Fibroblast of skin of abdomen (primary cell): Measurements from ENCODE around the gene POLR1D.
A peak's percentile ranks its signal among the peaks of the same experiment; 100 is the strongest.

Source experiments
- DNase-seq: peaks from one replicate; pipeline ENCODE4 v3.0.0-alpha.2; 2013

POLR1D gene

DNA sequence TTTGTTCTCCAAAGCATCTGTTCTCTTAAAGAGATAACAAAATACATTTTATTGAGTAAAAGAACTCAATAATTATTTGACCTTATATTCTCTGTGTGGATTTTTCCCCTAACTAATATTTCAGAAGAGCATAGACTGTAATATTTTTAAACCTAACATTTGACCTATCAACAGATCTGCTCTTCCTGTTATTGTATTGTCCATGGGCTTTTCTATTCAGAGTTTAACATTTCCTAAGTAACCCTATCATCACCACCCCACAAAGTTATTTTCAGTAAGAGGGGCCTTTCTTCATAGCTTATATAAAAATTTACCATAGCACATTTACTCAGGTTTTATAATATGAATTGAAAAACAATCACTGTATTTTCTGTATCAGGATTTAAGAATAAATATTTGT, 17.5 kb downstream of the POLR1D start:
- no peak for DNase-seq

- DNase-seq: no peak
Measured at GRCh38 chr13:27641711-27642502, 20.2 kb downstream of the POLR1D start.

DNA sequence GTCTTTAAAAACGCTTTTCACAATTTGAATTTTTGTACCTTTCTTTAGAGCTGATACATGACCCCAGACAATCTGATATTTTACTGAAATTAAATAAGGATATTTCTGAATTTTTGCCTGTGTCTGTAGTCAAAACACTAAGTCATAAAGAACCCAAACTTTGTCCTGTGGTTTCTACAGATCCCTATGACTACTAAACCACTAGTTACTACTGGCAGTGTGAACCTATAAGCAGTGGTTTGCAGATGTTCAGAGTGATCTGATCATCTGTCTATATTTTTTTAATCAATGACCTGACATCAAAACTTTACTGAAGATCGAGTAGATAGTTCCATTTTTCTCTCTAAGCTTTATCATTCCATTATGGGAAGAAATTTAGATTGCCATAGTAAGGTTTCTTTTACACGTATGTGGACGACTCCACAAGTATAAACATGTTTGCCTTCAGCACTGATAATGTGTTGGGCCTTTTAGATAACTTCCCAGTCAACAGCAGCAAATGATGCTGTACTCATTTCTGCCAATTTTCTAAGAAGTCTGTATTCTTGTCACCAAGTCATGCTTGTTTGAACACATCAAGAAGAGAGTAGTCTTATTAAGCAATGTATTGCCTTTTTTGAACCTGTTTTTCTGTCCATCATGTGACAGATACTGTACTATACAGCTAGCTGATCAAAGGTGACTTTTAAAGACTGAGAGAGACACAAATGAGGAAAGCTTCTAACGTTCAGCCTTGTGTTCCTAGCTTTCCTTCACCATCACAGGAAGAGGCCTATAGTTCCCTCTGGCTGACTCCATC, 21.8 kb downstream of the POLR1D start:
- DNase-seq: no peak

DNA sequence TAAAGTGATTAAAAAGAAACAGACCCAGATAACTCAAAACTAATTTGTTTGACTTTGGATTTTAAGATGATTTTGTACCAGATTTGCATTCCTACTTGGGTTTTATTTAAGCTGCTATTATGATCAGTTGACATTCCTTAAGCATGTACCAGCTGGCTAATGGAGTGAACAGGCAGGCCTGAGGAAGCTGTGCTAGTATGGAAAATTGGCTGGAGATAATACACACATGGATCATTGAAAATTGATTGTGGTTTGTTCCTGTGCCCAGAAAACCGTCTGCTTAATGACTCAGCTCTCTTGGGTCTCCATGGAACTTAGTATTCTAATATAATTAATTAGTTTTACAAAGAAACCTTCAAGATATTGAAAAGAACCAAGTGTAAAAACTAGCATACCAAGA, 22.6 kb downstream of the POLR1D start:
- DNase-seq: peak; percentile 92

- DNase-seq: no peak
Measured at GRCh38 chr13:27650312-27650711, 28.6 kb downstream of the POLR1D start.

DNA sequence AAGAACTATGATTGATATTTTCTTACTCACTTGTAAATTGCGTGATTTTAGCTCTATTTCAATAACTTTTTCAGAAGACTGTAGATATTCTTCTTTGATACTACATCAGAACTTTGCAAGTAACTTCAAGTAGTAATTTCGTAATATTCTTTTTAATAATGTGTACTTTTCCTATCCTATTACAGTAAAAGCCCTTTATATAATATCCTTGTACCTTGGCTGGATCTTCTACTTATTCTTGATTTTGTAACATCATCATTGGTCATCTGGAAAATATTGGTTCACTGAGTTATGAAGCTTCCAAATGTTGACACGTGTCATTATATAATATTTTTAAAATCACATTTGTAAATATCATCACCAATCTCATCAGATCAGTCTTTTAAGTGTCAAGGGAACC, 32.4 kb downstream of the POLR1D start:
- no peak for DNase-seq

DNA sequence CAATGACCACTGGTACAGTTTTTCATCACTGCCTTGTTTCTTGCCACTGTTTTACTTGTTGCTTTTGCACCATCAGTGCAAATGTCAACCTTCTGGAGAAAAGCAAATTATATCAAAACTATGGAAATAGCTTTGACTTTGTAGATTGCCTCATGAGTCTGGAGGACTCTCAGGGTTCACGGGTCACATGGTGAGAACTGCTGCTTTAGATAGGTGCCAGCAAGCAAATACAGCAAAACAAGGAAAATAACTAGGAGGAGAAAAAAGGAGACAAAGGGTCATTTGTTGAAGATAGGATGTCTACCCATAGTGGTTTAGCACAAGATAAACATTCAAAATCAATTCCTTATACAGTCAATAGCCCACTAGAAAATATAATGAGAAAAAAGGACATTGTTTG, 33.1 kb downstream of the POLR1D start:
- no peak for DNase-seq

DNA sequence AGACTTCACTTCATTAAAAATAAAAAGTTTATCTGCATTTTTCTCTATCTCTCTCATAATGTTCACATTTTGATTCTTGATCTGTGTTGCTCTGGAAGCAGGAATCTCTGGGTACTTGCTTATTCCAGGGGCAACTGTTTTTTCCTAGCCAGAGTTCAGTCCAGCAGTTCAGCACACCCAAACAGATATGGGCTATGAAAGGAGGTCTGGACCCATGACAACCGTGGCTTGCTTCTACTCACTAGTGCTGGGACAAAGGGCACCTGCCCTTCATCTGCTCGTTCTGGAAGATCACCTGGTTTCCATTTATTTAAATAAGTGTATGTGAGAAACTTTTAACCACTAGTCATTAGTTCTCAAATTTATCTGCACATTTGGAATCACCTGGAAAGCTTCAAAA, 36.0 kb downstream of the POLR1D start:
- DNase-seq: no peak

DNA sequence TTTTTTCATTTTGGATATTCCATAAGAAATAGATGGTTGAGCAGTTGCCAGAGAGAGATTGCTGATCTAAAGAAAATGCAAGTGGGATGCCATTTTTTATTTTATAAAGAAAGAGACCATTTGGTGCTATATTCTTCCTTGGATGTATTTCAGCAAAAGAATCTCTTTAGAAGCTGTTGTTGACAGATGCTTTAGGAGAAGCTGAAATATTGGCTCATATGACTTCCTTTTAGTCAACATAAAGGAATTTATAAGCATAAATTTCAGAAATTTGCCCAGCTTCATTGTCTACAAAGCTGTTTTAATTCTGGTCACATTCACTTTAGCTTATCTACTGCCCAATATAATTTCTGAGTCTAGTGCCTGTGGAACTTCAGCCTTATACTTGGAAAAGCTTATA, 36.9 kb downstream of the POLR1D start:
- peak; percentile 74 for DNase-seq

DNA sequence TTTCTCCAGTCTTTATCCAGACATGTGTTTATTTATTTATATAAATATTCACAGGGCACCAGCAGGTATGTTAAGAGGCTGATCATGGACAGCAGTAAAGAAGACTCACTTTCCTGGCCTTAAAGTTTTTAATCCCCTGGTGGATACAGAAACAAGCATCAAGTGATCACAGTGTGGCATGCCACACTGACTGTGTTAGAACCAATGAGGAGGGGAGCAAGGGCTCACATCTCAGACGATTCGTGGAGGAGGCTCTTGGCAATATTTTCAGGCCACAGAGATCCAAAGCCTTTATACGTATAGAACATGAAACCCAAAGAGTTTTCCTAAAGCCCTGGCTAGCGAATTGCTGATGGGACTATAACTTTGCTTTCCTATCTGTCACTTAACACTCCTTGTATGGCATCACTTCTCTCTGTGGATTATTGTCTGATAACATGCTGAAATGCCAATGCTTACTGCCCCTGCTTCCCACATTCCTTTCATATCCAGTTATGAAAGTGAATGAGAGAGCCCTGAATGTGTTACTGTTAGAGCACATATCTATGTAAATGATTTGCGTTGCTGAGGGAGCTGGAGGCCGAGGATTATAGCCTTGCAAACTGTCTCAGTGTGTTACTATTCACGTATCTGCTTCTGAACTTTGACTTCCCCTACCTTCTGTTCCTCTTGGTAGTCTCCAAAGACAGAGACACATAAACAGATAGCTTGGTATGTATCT, 37.6 kb downstream of the POLR1D start:
- DNase-seq: no peak

GRCh38 chr13:27660511-27660910, 38.8 kb downstream of the POLR1D start:
- DNase-seq: no peak

DNA sequence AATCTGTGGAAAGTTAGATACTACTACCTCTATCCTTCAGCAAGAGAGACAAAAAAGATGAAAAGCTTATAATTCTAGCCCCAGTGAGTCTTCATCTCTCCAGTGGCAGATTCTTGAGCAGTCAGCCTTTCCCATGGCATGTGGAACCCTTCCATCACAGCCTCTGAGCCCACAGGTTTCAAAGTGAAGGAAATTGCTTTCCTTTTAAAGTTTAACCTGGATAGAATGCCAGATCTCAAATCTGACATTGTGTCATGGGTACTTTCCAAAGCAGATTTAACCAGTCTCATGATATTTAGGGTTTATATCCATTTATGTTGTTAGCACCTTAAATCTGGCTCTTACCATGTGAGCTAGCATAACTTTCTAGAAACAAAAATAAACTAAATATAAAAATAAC, 39.3 kb downstream of the POLR1D start:
- no peak for DNase-seq

GRCh38 chr13:27662738-27663470, 41.2 kb downstream of the POLR1D start:
- DNase-seq: no peak

DNA sequence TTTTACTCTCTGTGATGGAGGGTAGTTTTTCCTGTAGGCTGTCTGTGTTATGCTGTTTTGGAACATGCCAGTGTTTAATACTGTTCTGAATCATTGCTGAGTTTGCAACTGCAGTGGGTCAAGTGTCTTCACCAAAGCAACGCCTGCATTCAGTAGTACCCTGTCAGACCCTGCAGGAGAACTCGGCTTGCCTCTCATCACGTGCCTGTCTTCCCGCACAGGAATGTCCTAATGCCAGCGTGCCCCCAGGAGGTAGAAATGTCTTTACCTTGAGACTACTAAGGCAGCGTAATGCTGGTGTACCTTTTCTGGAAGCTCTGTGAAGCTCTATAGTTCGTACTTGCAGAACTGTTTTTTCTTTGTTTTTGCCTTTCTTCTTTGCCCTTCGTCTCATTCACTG, 42.3 kb downstream of the POLR1D start:
- no peak for DNase-seq

DNA sequence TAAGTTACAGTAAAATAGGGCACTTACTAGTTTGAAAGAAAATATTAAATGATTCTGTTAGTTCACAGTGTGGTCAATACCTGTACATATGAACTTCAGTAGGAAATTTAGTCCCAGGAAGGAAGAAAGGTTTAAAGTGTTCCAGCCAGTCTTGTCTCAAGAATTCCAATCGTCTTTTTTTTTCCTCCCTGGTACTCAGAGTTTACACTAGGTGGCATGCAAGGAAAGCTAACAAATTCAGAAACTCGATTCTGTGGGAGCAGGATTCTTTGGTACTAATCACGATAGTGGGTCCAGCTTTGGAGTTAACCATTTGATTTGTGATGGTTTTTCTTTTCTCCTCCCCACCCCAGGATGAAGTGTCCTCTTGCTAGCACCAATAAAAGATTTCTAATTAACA, 43.6 kb downstream of the POLR1D start:
- DNase-seq: no peak

DNA sequence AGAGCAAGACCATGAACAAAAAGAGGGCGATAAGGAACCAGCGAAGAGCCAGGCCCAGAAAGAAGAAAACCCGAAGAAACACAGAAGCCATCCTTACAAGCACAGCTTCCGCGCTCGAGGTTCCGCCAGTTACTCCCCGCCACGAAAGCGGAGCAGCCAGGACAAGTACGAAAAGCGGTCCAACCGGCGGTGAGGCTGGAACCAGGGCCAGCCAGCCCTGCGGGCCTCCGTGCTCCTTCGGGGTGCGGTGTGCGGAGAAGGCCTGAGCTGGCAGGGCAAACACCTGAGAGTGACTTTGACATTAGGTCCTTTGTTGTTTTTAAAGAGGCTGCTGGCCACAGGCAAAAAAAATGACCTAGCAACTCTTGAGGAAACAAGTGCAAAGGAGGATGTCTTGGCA, 44.1 kb downstream of the POLR1D start:
- no peak for DNase-seq

GRCh38 chr13:27666951-27667350, 45.3 kb downstream of the POLR1D start:
- DNase-seq: no peak

DNA sequence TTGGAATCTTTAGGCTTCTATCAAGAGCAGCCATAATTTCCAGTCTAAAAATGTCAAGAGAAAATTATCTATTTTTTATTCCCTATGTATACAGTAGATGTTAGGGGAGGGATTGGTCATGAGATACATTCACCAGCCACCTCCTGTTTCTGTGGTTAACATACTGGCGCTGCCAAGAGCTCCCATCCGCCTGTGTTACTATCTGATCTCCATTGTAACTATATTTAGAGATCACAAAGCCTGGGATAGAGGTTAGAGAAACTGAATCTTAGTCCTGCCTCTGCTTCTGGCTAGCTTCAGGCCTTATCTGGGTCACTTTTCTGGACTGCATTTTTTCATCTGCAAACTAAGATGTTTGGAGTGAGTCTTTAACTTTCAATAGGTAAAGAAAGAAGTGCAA, 46.3 kb downstream of the POLR1D start:
- DNase-seq: no peak

GRCh38 chr13:27670861-27671260, 49.2 kb downstream of the POLR1D start:
- DNase-seq: no peak

DNA sequence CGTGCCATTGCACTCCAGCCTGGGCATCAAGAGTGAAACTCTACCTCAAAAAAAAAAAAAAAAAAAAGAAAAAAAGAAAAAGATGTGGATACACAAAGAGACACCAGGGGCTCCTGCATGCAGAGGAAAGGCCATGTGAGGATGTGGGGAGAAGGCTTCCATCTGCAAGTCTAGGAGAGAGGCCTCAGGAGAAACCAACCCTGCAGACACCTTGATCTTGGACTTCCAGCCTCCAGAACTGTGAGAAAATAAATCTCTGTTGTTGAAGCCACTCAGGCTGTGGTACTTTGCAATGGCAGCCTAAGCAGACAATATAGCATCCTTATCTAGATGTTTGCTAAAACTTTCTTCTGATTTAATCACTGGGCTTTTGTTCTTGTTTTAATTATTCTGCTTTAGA, 50.3 kb downstream of the POLR1D start:
- DNase-seq: no peak
